Measurements from ENCODE around the gene CD300LF.

GRCh38 chr17:74646231-74646630 lies 66.5 kb downstream of the CD300LF start:
- TF ChIP-seq IRF1 (CRISPR knock-in tag; IDR thresholded peaks at IDR 0.05) (no peak), TEAD4 (CRISPR knock-in tag; IDR thresholded peaks at IDR 0.05) (no peak), GTF2I (CRISPR knock-in tag; conservative IDR thresholded peaks at IDR 0.05) (no peak), CTCF (IDR thresholded peaks at IDR 0.05) (no peak), JUN (CRISPR knock-in tag; IDR thresholded peaks at IDR 0.05) (no peak), ATF3 (CRISPR knock-in tag; conservative IDR thresholded peaks at IDR 0.05) (no peak), SMAD4 (CRISPR knock-in tag; IDR thresholded peaks at IDR 0.05) (no peak), TEAD1 (CRISPR knock-in tag; IDR thresholded peaks at IDR 0.05) (no peak), E2F4 (CRISPR knock-in tag; IDR thresholded peaks at IDR 0.05; ENCODE audit: borderline replicate concordance, low read depth) (no peak), ATF1 (CRISPR knock-in tag; IDR thresholded peaks at IDR 0.05) (no peak), GRHL2 (CRISPR knock-in tag; IDR thresholded peaks at IDR 0.05; ENCODE audit: insufficient replicate concordance, severe bottlenecking) (no peak), AFF4 (CRISPR knock-in tag; IDR thresholded peaks at IDR 0.05; ENCODE audit: borderline replicate concordance) (no peak), ELF4 (CRISPR knock-in tag; IDR thresholded peaks at IDR 0.05; ENCODE audit: low read depth) (no peak), ZNF671 (CRISPR knock-in tag; IDR thresholded peaks at IDR 0.05) (no peak)
